Measurements from ENCODE around the gene TMEM200A.

TMEM200A gene

GRCh38 chr6:130354322-130354721 lies 11.5 kb upstream of the TMEM200A start:
- no peaks in the 10 kb centered on the region for H3K27me3 ChIP-seq (ENCODE audit: insufficient read depth, insufficient read length)

GRCh38 chr6:130355572-130355971 lies 10.2 kb upstream of the TMEM200A start:
- no peak overlapping the region for H3K9ac ChIP-seq (ENCODE audit: insufficient read length, low read depth)
- H3K27me3 ChIP-seq (ENCODE audit: insufficient read depth, insufficient read length) = no peaks in the 10 kb centered on the region
- H3K9me3 ChIP-seq (ENCODE audit: insufficient read depth, low read length) = no peaks in the 10 kb centered on the region
- TF ChIP-seq ZNF274 (IDR thresholded peaks at IDR 0.05; ENCODE audit: low read depth, low read length) (no peak), YY1 (IDR thresholded peaks at IDR 0.05; ENCODE audit: insufficient read depth, insufficient read length) (no peak)
- H3K36me3 ChIP-seq (ENCODE audit: insufficient read depth, insufficient read length, low read length) = no peaks in the 10 kb centered on the region
- H3K4me1 ChIP-seq (ENCODE audit: insufficient read depth, insufficient read length) = no peaks in the 10 kb centered on the region
- no peak overlapping the region for H3K4me3 ChIP-seq (ENCODE audit: insufficient read length, low read depth)
- DNase-seq (ENCODE audit: low read depth, low spot score) = no peak

More at GRCh38 chr6:130354322-130354721, 11.5 kb upstream of the TMEM200A start:
- Histone ChIP-seq H3K36me3 (ENCODE audit: insufficient read depth, insufficient read length, low read length) (no peaks in the 10 kb centered on the region), H3K9ac (ENCODE audit: insufficient read length, low read depth) (no peak overlapping the region), H3K4me3 (ENCODE audit: insufficient read length, low read depth) (no peak overlapping the region), H3K4me1 (ENCODE audit: insufficient read depth, insufficient read length) (no peaks in the 10 kb centered on the region), H3K9me3 (ENCODE audit: insufficient read depth, low read length) (no peaks in the 10 kb centered on the region)
- DNase-seq (ENCODE audit: low read depth, low spot score) = no peak
- TF ChIP-seq ZNF274 (IDR thresholded peaks at IDR 0.05; ENCODE audit: low read depth, low read length) = no peak
- no peak for TF ChIP-seq SUZ12 (IDR thresholded peaks at IDR 0.05; ENCODE audit: extremely low read depth, insufficient read depth, insufficient read length)
- TF ChIP-seq YY1 (IDR thresholded peaks at IDR 0.05; ENCODE audit: insufficient read depth, insufficient read length) = no peak

- H3K9me3 ChIP-seq (ENCODE audit: insufficient read depth, low read length) = no peaks in the 10 kb centered on the region
- no peaks in the 10 kb centered on the region for H3K4me1 ChIP-seq (ENCODE audit: insufficient read depth, insufficient read length)
- H3K27me3 ChIP-seq (ENCODE audit: insufficient read depth, insufficient read length) = no peaks in the 10 kb centered on the region
- no peaks in the 10 kb centered on the region for H3K36me3 ChIP-seq (ENCODE audit: insufficient read depth, insufficient read length, low read length)
- no peak overlapping the region for H3K9ac ChIP-seq (ENCODE audit: insufficient read length, low read depth)
- TF ChIP-seq YY1 (IDR thresholded peaks at IDR 0.05; ENCODE audit: insufficient read depth, insufficient read length) (no peak), SUZ12 (IDR thresholded peaks at IDR 0.05; ENCODE audit: extremely low read depth, insufficient read depth, insufficient read length) (no peak)
- no peak for DNase-seq (ENCODE audit: low read depth, low spot score)
- H3K4me3 ChIP-seq (ENCODE audit: insufficient read length, low read depth) = no peak overlapping the region
These were observed 8.4 kb upstream of the TMEM200A start for GRCh38 chr6:130357436-130357835.

GRCh38 chr6:130359736-130360135 lies 6.1 kb upstream of the TMEM200A start:
- Histone ChIP-seq H3K4me1 (ENCODE audit: insufficient read depth, insufficient read length) (no peaks in the 10 kb centered on the region), H3K27me3 (ENCODE audit: insufficient read depth, insufficient read length) (peaks cover 5% of the 10 kb centered on the region), H3K36me3 (ENCODE audit: insufficient read depth, insufficient read length, low read length) (no peaks in the 10 kb centered on the region), H3K4me3 (ENCODE audit: insufficient read length, low read depth) (no peak overlapping the region), H3K9me3 (ENCODE audit: insufficient read depth, low read length) (no peaks in the 10 kb centered on the region), H3K9ac (ENCODE audit: insufficient read length, low read depth) (no peak overlapping the region)
- DNase-seq (ENCODE audit: low read depth, low spot score) = no peak
- no peak for TF ChIP-seq SUZ12 (IDR thresholded peaks at IDR 0.05; ENCODE audit: extremely low read depth, insufficient read depth, insufficient read length)
- no peak for TF ChIP-seq ZNF274 (IDR thresholded peaks at IDR 0.05; ENCODE audit: low read depth, low read length)
- no peak for TF ChIP-seq YY1 (IDR thresholded peaks at IDR 0.05; ENCODE audit: insufficient read depth, insufficient read length)

GRCh38 chr6:130362128-130362527 lies 3.7 kb upstream of the TMEM200A start:
- Histone ChIP-seq H3K36me3 (ENCODE audit: insufficient read depth, insufficient read length, low read length) (no peaks in the 10 kb centered on the region), H3K4me1 (ENCODE audit: insufficient read depth, insufficient read length) (no peaks in the 10 kb centered on the region), H3K4me3 (ENCODE audit: insufficient read length, low read depth) (no peak overlapping the region), H3K9me3 (ENCODE audit: insufficient read depth, low read length) (no peaks in the 10 kb centered on the region), H3K27me3 (ENCODE audit: insufficient read depth, insufficient read length) (peaks cover 17% of the 10 kb centered on the region), H3K9ac (ENCODE audit: insufficient read length, low read depth) (no peak overlapping the region)
- DNase-seq (ENCODE audit: low read depth, low spot score) = no peak
- TF ChIP-seq SUZ12 (IDR thresholded peaks at IDR 0.05; ENCODE audit: extremely low read depth, insufficient read depth, insufficient read length) (no peak), YY1 (IDR thresholded peaks at IDR 0.05; ENCODE audit: insufficient read depth, insufficient read length) (no peak), ZNF274 (IDR thresholded peaks at IDR 0.05; ENCODE audit: low read depth, low read length) (no peak)

- Histone ChIP-seq H3K9me3 (ENCODE audit: insufficient read depth, low read length) (no peaks in the 10 kb centered on the region), H3K36me3 (ENCODE audit: insufficient read depth, insufficient read length, low read length) (no peaks in the 10 kb centered on the region), H3K27me3 (ENCODE audit: insufficient read depth, insufficient read length) (peaks cover 25% of the 10 kb centered on the region), H3K4me3 (ENCODE audit: insufficient read length, low read depth) (no peak overlapping the region), H3K4me1 (ENCODE audit: insufficient read depth, insufficient read length) (no peaks in the 10 kb centered on the region), H3K9ac (ENCODE audit: insufficient read length, low read depth) (no peak overlapping the region)
- TF ChIP-seq ZNF274 (IDR thresholded peaks at IDR 0.05; ENCODE audit: low read depth, low read length) (no peak), SUZ12 (IDR thresholded peaks at IDR 0.05; ENCODE audit: extremely low read depth, insufficient read depth, insufficient read length) (no peak), YY1 (IDR thresholded peaks at IDR 0.05; ENCODE audit: insufficient read depth, insufficient read length) (no peak)
- DNase-seq (ENCODE audit: low read depth, low spot score) = no peak
These were observed 1.5 kb upstream of the TMEM200A start for GRCh38 chr6:130364224-130364780.

- Histone ChIP-seq H3K27me3 (ENCODE audit: insufficient read depth, insufficient read length) (peaks cover 25% of the 10 kb centered on the region), H3K36me3 (ENCODE audit: insufficient read depth, insufficient read length, low read length) (no peaks in the 10 kb centered on the region), H3K9me3 (ENCODE audit: insufficient read depth, low read length) (no peaks in the 10 kb centered on the region), H3K4me1 (ENCODE audit: insufficient read depth, insufficient read length) (no peaks in the 10 kb centered on the region), H3K9ac (ENCODE audit: insufficient read length, low read depth) (peak overlapping the region; percentile 80), H3K4me3 (ENCODE audit: insufficient read length, low read depth) (peak overlapping the region; percentile 60)
- no peak for DNase-seq (ENCODE audit: low read depth, low spot score)
- TF ChIP-seq SUZ12 (IDR thresholded peaks at IDR 0.05; ENCODE audit: extremely low read depth, insufficient read depth, insufficient read length) (no peak), ZNF274 (IDR thresholded peaks at IDR 0.05; ENCODE audit: low read depth, low read length) (no peak), YY1 (IDR thresholded peaks at IDR 0.05; ENCODE audit: insufficient read depth, insufficient read length) (no peak)
These were observed 539 bp downstream of the TMEM200A start for GRCh38 chr6:130366107-130367005.
